ENCODE measurements around the gene PELI2.
A peak's percentile ranks its signal among the peaks of the same experiment; 100 is the strongest.

The PELI2 gene

DNA sequence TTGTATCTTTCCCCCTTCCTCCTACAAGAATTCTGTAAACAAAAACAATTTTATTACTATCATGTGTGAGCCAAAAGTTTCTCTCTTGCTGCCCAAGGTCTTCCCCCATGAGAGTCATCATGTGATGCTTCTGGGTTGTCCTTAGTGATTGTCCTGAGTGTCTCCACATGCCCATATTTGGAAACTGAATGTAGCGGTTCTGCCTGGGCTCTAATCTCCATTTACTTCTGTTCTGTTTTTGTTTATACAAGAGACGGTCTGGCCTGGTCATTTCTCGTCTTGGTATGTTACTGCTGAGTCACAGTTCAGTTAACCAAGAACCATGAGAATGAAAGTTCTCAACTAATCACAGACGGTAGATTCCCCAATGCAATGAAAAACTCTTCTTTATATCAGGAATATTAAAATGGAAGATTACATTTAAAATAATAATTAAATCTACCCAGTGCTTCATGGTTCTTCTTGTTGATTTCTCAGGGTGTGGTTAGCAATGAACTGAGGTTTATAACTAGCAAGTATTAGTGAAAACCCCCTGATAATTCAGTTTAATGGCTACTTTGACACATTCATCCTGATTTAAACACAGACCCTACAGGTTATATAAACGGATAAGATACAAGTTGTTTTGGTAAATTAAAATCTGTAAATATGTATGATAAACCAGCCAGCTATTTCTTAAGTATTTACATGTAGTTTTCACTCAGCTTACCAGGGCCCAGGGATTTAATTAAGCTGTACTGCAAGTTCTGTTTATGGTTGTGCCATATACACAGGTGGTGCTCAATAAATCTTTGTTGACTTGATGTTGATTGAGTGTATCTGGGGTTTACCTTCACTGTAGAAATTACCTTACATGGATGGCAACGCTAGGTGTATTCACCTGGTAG, 81.1 kb downstream of the PELI2 start:
- ATAC-seq (ENCODE audit: low read depth) (peak; percentile 56; the same call in 2 of the 3 replicates), DNase-seq (ENCODE audit: low spot score) (no peak)
- Histone ChIP-seq H3K36me3 (ENCODE audit: low read depth) (no peaks in the 10 kb centered on the region), H3K4me3 (ENCODE audit: severe bottlenecking) (no peak overlapping the region), H3K27me3 (ENCODE audit: insufficient read depth, poor library complexity, severe bottlenecking) (no peaks in the 10 kb centered on the region), H3K27ac (ENCODE audit: poor library complexity, severe bottlenecking) (no peak overlapping the region), H3K9me3 (ENCODE audit: severe bottlenecking) (no peaks in the 10 kb centered on the region), H3K4me1 (ENCODE audit: insufficient read depth, poor library complexity, severe bottlenecking) (no peaks in the 10 kb centered on the region)
- no peak for TF ChIP-seq CTCF (IDR thresholded peaks at IDR 0.05; ENCODE audit: poor library complexity, severe bottlenecking)

DNA sequence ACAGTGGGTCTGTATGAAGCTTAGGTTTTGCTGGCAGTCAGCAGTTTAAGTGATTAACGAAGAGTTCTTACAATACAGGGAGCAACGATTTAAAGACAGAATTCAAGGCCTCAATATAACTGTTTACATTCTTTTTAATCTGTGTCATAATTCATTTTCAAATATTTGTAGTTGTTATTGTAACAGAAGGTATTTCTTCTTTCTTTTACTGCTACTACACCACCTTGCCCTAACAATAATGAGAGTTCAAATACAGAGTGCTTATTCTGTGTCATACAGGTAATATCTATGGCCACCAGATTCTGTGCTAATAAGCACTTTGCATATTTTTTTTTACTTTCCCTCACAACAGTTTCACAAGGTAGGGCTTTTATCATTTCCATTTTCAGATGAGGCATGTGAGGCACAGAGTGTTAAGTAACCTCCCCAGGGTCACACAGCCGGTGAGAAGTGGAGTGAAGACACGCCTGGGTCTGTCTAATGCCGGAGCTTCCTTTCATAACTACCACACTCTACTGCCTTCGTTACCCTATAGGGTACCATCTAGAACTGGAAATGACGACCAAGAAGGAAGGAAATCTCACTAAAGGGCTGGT, 81.9 kb downstream of the PELI2 start:
- no peak overlapping the region for H3K27ac ChIP-seq (ENCODE audit: poor library complexity, severe bottlenecking)
- TF ChIP-seq CTCF (IDR thresholded peaks at IDR 0.05; ENCODE audit: poor library complexity, severe bottlenecking): no peak
- H3K36me3 ChIP-seq (ENCODE audit: low read depth): no peaks in the 10 kb centered on the region
- no peaks in the 10 kb centered on the region for H3K27me3 ChIP-seq (ENCODE audit: insufficient read depth, poor library complexity, severe bottlenecking)
- DNase-seq (ENCODE audit: low spot score): no peak
- H3K4me1 ChIP-seq (ENCODE audit: insufficient read depth, poor library complexity, severe bottlenecking): no peaks in the 10 kb centered on the region
- H3K9me3 ChIP-seq (ENCODE audit: severe bottlenecking): no peaks in the 10 kb centered on the region
- no peak for ATAC-seq (ENCODE audit: low read depth)
- H3K4me3 ChIP-seq (ENCODE audit: severe bottlenecking): no peak overlapping the region

- H3K4me3 ChIP-seq (ENCODE audit: severe bottlenecking): no peak overlapping the region
- H3K4me1 ChIP-seq (ENCODE audit: insufficient read depth, poor library complexity, severe bottlenecking): no peaks in the 10 kb centered on the region
- DNase-seq (ENCODE audit: low spot score): no peak
- ATAC-seq (ENCODE audit: low read depth): no peak
- H3K27ac ChIP-seq (ENCODE audit: poor library complexity, severe bottlenecking): no peak overlapping the region
- H3K27me3 ChIP-seq (ENCODE audit: insufficient read depth, poor library complexity, severe bottlenecking): no peaks in the 10 kb centered on the region
- no peak for TF ChIP-seq CTCF (IDR thresholded peaks at IDR 0.05; ENCODE audit: poor library complexity, severe bottlenecking)
- H3K36me3 ChIP-seq (ENCODE audit: low read depth): no peaks in the 10 kb centered on the region
- no peaks in the 10 kb centered on the region for H3K9me3 ChIP-seq (ENCODE audit: severe bottlenecking)
These were observed 84.0 kb downstream of the PELI2 start for GRCh38 chr14:56202256-56202655.

GRCh38 chr14:56205881-56206280, 87.7 kb downstream of the PELI2 start:
- no peak for ATAC-seq (ENCODE audit: low read depth)
- H3K27ac ChIP-seq (ENCODE audit: poor library complexity, severe bottlenecking): no peak overlapping the region

More at GRCh38 chr14:56205881-56206280, 87.7 kb downstream of the PELI2 start:
- Histone ChIP-seq H3K4me3 (ENCODE audit: severe bottlenecking) (no peak overlapping the region), H3K9me3 (ENCODE audit: severe bottlenecking) (no peaks in the 10 kb centered on the region), H3K36me3 (ENCODE audit: low read depth) (no peaks in the 10 kb centered on the region), H3K4me1 (ENCODE audit: insufficient read depth, poor library complexity, severe bottlenecking) (no peaks in the 10 kb centered on the region), H3K27me3 (ENCODE audit: insufficient read depth, poor library complexity, severe bottlenecking) (peaks cover 3% of the 10 kb centered on the region)
- TF ChIP-seq CTCF (IDR thresholded peaks at IDR 0.05; ENCODE audit: poor library complexity, severe bottlenecking): no peak
- no peak for DNase-seq (ENCODE audit: low spot score)

Measured in RWPE2 (cell line).